Measurements from ENCODE around the gene EPB41.

DNA sequence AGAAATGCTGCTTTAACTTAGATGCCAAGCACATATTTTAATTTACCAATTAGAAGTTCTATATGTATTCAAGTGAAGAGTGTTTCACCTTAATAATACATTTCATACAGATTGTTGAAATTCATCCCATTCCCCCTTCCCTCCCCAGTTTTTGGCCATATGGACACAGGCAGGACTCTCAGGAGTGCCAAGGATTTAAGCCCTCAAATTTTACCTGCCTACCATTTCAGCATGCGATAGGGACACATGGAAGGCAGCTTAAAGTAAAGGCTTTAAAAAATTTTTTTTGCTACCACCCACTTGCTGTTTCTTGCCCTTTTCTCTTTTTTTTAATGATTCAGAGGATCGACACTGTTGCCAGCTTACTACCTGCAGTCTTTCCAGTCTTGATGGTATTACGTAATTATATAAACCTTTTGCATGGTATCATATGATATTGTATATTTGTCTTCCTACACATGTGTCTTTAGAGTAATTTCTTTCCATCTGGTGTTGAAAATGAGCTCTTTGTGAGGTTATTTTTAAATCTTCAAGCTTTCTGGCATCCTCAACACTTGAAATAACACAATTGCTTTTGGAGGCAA lies 7.0 kb downstream of the EPB41 start:
- TF ChIP-seq POLR2A (IDR thresholded peaks at IDR 0.05; ENCODE audit: extremely low read depth, insufficient read length): no peak
- TF ChIP-seq, protein P1, sequence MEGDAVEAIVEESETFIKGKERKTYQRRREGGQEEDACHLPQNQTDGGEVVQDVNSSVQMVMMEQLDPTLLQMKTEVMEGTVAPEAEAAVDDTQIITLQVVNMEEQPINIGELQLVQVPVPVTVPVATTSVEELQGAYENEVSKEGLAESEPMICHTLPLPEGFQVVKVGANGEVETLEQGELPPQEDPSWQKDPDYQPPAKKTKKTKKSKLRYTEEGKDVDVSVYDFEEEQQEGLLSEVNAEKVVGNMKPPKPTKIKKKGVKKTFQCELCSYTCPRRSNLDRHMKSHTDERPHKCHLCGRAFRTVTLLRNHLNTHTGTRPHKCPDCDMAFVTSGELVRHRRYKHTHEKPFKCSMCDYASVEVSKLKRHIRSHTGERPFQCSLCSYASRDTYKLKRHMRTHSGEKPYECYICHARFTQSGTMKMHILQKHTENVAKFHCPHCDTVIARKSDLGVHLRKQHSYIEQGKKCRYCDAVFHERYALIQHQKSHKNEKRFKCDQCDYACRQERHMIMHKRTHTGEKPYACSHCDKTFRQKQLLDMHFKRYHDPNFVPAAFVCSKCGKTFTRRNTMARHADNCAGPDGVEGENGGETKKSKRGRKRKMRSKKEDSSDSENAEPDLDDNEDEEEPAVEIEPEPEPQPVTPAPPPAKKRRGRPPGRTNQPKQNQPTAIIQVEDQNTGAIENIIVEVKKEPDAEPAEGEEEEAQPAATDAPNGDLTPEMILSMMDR (IDR thresholded peaks at IDR 0.05; ENCODE audit: low read depth, low read length): no peak
- TF ChIP-seq, protein P2, sequence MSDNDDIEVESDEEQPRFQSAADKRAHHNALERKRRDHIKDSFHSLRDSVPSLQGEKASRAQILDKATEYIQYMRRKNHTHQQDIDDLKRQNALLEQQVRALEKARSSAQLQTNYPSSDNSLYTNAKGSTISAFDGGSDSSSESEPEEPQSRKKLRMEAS (IDR thresholded peaks at IDR 0.05; ENCODE audit: low read depth, low read length): no peak
